Upper lobe of right lung (tissue), 1 donor: Measurements from ENCODE around the gene RIBC1. TPM values are rescaled to one million over a fixed set of nuclear protein-coding genes. Genes with fewer than 3 reads are reported as not detected.

Source experiments
- ATAC-seq: fragments of 200-7000 bp; cut with Tn5 transposase; one replicate; pipeline ENCODE4 v1.9.1; 2020; ENCODE audit warnings: mild to moderate bottlenecking, moderate library complexity
- DNase-seq: peaks from one replicate; pipeline ENCODE4 v3.0.0-alpha.2; 2020
- H3K27ac ChIP-seq: fragments of 200-600 bp; one replicate; pipeline ENCODE4 v1.8.0; 2022
- H3K27me3 ChIP-seq: fragments of 200-600 bp; one replicate; pipeline ENCODE4 v1.8.0; 2022; ENCODE audit warnings: mild to moderate bottlenecking
- H3K36me3 ChIP-seq: fragments of 200-600 bp; one replicate; pipeline ENCODE4 v1.8.0; 2022
- H3K4me1 ChIP-seq: fragments of 200-600 bp; one replicate; pipeline ENCODE4 v1.8.0; 2022
- H3K4me3 ChIP-seq: fragments of 200-600 bp; one replicate; pipeline ENCODE4 v1.8.0; 2022; ENCODE audit warnings: mild to moderate bottlenecking
- H3K9me3 ChIP-seq: fragments of 200-600 bp; one replicate; pipeline ENCODE4 v1.8.0; 2022
- intact Hi-C: fragments of 100-400 bp; cut with DNase I; formaldehyde crosslinking; loops from one replicate; pipeline ENCODE4 v1.11.0; 2022
- total RNA-seq: library from RNA; stranded (reverse); fragmentation: NEBNext Ultra II Directional; extraction: Animal tissue kit (Norgen Biotek cat#: 25700); gene quantifications from one replicate; pipeline ENCODE4 v1.2.1, GENCODE V29; 2021
- TF ChIP-seq, protein P1 (sequence below): fragments of 200-600 bp; IDR thresholded peaks from one replicate; pipeline ENCODE4 v1.8.0; 2022; ENCODE audit warnings: antibody characterized with exemption
- donor health status: DM: no; HTN: yes; CAD: no; lungs with severe emphysema.

Gene RIBC1
- total RNA-seq, 1 donor from 2014 or later, result 0.87 TPM

DNA sequence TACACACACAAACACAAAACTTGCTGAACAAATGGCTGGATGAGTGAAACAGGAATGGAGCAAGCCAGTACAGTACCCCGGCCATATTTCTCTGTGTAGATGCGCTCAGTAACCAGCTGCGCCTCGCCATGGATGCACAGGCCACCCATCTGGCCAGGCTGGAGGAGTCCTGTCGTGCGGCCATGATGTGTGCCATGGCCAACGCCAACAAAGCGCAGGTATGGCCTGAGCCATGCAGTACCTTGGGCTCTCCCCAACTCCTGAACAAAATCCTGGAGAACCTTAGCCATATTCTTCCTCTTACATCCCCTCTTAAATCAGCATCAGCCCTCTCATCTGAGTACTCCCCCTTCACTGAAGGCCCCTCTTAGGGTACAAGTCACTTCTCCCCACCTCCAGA lies 7.1 kb downstream of the RIBC1 start:
- no peak overlapping the region for H3K27ac ChIP-seq
- H3K36me3 ChIP-seq, result peaks cover 5% of the 10 kb centered on the region
- H3K9me3 ChIP-seq, result no peaks in the 10 kb centered on the region
- no peak for DNase-seq
- H3K27me3 ChIP-seq, result no peaks in the 10 kb centered on the region
- ATAC-seq, result no peak
- TF ChIP-seq, protein P1, sequence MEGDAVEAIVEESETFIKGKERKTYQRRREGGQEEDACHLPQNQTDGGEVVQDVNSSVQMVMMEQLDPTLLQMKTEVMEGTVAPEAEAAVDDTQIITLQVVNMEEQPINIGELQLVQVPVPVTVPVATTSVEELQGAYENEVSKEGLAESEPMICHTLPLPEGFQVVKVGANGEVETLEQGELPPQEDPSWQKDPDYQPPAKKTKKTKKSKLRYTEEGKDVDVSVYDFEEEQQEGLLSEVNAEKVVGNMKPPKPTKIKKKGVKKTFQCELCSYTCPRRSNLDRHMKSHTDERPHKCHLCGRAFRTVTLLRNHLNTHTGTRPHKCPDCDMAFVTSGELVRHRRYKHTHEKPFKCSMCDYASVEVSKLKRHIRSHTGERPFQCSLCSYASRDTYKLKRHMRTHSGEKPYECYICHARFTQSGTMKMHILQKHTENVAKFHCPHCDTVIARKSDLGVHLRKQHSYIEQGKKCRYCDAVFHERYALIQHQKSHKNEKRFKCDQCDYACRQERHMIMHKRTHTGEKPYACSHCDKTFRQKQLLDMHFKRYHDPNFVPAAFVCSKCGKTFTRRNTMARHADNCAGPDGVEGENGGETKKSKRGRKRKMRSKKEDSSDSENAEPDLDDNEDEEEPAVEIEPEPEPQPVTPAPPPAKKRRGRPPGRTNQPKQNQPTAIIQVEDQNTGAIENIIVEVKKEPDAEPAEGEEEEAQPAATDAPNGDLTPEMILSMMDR, result no peak
- no peak overlapping the region for H3K4me3 ChIP-seq
- no peaks in the 10 kb centered on the region for H3K4me1 ChIP-seq
- intact Hi-C loops, result no loop called here

DNA sequence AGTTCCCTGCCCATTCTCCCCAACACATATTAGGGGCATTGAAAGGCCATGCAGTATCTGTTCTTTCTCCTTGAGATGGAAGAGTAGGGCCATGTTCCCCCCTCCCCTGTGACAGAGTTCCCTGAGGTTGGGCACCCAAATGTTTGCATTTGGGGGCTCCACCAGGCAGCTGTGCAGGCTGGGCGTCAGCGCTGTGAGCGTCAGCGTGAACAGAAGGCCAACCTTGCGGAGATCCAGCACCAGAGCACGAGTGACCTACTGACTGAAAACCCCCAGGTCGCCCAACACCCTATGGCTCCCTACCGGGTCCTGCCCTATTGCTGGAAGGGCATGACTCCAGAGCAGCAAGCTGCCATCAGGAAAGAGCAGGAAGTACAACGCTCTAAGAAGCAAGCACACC lies 7.6 kb downstream of the RIBC1 start:
- TF ChIP-seq, protein P1, result no peak
- intact Hi-C loops, result no loop called here

DNA sequence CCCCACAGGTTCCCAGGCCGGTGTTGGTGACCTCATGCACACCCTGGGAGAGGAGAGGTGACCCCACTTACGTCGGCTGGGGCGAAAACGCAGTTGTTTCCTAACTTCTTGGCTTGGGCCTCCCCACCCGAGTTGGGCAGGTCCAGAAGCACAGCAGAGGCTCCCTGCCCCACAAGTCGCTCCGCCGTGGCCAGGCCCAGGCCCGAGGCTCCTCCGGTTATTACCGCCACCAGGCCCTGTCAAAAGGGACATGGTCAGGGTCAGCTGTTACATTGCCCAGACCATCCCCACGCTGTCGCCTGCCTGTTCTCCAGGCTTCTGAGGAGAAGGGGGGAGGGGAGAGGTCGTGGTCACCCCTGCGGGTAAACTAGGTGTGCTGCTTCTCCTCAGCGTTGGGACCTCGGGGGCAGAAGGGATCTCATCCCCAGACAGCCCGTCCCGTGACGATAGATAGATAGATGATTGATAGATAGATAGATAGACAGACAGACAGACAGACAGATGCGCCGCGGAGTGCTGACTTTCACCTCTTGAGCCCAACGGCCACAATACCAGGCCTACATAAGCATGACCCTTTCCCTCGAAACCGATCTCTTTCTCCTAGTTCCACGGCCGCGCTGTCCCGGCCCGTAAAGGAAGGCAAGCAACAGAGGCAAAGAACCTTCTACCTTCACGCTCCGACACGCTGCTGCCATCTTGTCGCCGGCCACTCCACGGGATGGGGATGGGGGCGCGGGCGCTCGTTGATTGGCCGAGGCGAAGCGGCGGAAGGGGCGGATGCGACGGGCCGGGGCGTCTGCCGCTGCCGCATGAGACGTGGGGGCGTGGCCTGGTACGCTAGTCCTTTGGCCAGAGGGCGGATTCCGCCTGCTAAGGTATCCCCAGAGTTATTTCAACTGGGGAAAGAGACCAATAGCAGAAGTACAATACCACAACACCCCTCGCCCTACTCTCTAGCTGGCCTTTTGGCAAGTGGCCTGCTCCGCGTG lies 11.3 kb downstream of the RIBC1 start, which contains the start of gene HSD17B10:
TSS of gene HSD17B10 (minus strand) at position 720 of the 989 bp plus-strand sequence. CDS start at position 695, 25 bp downstream.
- H3K36me3 ChIP-seq, result peaks cover 5% of the 10 kb centered on the region
- TF ChIP-seq, protein P1, result no peak
- ATAC-seq (peak; percentile 100), DNase-seq (peak; percentile 96)
- H3K9me3 ChIP-seq, result no peaks in the 10 kb centered on the region
- peak within 1 kb of the TSS; percentile 71 for H3K27ac ChIP-seq
- intact Hi-C loops, result no loop called here
- H3K4me3 ChIP-seq, result peak within 1 kb of the TSS; percentile 69
- no peaks in the 10 kb centered on the region for H3K27me3 ChIP-seq
- H3K4me1 ChIP-seq, result no peaks in the 10 kb centered on the region

More for the DNA sequence above, 7.6 kb downstream of the RIBC1 start:
- H3K4me1 ChIP-seq, result no peaks in the 10 kb centered on the region
- H3K9me3 ChIP-seq, result no peaks in the 10 kb centered on the region
- DNase-seq (no peak), ATAC-seq (no peak)
- no peaks in the 10 kb centered on the region for H3K27me3 ChIP-seq
- peaks cover 5% of the 10 kb centered on the region for H3K36me3 ChIP-seq
- H3K27ac ChIP-seq, result no peak overlapping the region
- no peak overlapping the region for H3K4me3 ChIP-seq

DNA sequence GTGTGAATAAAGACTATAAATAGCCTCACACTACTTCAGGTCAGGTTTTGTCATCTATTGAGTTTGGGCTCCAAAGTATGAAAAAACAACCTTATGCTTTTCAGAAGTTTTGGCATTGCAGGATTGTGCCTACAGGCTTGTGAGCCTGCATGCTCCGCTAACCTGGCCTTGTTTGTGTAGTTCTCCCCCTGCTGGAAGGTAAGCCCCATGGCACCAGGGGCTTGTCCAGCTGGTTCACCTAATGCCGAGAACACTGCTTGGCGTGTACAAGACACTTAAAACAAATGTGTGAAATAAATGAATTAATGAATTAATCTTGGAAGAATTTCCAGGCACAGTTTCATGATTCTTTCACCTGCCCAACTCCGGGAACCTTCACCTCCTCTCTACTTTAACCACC lies 13.3 kb downstream of the RIBC1 start:
- Histone ChIP-seq H3K9me3 (no peaks in the 10 kb centered on the region), H3K27me3 (no peaks in the 10 kb centered on the region), H3K4me1 (no peaks in the 10 kb centered on the region), H3K36me3 (no peaks in the 10 kb centered on the region), H3K4me3 (no peak overlapping the region), H3K27ac (no peak overlapping the region)
- intact Hi-C loops, result no loop called here
- ATAC-seq (peak; percentile 81), DNase-seq (peak; percentile 65)
- TF ChIP-seq, protein P1, result peak; percentile 73

DNA sequence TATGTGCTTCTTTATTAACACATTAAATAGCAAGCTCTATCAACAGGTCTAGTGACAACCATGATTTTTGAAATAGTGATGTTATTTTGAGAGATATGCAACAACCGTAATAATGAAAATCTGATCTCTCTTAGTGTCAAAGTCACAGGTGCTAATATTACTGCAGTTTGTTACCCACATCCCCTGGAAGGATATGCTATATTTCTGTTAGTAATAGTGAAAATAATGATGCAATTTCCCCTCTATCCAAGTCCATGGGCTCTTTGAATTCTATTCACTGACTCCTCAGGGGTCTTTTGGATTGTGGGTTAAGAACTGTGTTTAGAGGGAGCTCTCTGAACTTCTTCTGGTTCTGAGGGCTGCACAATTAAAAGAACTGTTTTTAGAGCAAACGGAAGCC lies 14.5 kb downstream of the RIBC1 start:
- ATAC-seq (no peak), DNase-seq (no peak)
- Histone ChIP-seq H3K27me3 (no peaks in the 10 kb centered on the region), H3K9me3 (no peaks in the 10 kb centered on the region), H3K4me1 (no peaks in the 10 kb centered on the region), H3K27ac (no peak overlapping the region), H3K36me3 (no peaks in the 10 kb centered on the region), H3K4me3 (no peak overlapping the region)
- intact Hi-C loops, result no loop called here
- TF ChIP-seq, protein P1, result no peak
